GM19455 (cell line): ENCODE results near the gene FAM89A.
"Not testable (repeated sequence)": the region's sequence is repeated elsewhere in the genome, so short reads cannot be mapped to it uniquely, and the experiment has no call there.

Experiments used
- ATAC-seq: cut with Tn5 transposase; IDR thresholded peaks from one replicate; pipeline ENCODE4 v1.9.1; 2021; ENCODE audit not compliant: unreplicated experiment

FAM89A gene

GRCh38 chr1:231000201-231000600 is 39.9 kb downstream of the FAM89A start:
- no peak for ATAC-seq

DNA sequence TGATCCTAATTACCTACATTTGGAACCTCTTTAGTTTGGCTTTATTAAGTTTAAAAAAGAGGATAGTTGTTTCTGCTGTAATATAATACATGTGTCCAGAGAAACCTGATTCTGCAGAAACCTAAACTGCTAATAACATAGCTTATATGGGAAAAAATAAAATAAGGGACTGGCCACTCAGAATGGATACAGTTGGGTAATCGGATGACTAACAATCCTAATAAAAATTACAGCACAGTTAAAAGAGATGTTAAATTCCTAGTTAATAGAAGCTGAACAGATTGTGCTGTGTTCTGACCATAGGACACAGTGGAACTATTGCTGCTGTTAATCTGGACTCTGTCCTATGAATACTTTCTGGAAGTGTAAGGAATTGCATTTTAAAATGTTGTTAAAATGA is 45.2 kb downstream of the FAM89A start:
- no peak for ATAC-seq

DNA sequence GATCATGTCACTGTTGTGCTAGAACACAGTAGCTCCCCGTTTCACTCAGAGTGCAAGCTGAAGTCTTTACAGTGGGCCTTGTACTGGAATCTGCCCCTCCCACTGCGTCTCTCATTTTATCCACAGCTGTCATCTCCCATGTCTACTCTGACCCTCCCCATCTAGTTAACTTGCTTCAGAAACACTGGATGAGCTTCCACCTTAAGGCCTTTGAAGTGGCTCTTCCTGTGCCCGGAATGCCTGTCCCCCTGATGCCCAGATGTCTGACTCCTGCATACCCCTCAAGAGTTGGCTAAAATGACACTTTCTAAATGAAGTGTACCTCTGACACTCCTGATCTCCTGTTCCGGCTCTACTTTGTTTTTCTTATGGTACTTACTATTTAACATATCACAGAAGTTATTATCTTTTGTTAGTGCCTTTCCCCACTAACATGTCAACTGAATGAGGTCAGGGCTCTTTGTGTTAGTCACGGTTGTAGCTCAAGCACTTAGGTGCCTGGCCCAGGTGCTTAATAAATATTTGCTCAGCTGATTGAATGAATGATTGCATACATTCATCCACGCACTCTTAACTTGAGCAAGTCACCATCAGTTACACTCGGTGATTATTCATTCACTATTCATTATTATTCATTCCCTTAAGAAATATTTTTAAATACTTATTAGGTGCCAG is 47.8 kb downstream of the FAM89A start:
- no peak for ATAC-seq

DNA sequence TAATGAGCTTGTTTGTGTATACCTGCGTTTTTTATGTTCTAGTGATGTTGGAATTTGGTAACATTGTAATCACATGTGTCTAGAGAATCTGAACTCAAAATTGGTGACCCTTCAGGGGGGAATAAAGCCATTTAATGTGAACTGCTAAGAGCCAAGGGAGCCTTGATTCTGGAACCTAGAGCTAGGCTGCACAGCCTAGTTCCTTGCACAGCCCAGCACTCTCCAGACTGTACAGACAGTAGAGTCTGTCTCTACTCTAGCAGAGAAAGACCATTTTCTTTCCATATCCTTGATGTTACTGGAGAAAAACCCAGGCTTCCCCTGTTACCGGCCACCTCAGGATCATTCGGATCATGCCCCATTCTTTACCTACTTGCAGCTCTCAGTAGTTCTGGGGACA is 52.6 kb downstream of the FAM89A start:
- ATAC-seq: no peak

DNA sequence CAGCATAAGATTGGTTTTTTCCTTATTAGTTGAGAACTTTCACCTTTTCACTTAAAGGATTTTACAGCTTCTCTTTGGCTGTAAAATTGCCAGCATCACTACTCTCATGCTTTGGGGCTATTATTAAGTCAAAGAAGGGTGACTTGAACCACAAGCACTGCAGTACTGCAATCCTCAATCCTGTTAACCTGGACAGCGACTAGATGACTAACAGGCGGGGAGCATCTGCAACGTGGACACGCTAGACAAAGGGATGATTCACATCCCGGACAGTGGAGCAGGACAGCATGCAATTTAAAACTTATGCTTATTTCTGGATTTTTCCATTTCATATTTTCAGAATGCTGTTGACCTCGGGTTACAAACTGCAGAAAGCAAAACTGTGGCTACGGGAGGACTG is 53.1 kb downstream of the FAM89A start:
- no peak for ATAC-seq

DNA sequence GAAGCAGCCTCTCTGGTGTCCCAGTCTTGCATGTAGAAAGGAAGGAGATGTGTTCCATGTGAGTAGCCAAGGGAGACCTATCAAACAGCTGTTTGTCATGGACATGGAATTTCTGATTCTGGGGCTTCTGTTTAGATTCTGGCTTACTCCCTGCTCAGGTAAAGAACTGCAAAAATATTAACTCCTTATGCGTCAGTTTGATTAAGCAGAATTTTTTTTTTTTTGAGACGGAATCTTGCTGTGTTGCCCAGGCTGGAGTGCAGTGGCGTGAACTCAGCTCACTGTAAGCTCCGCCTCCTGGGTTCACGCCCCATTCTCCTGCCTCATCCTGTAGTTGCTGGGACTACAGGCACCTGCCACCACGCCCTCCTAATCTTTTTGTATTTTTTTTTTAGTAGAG is 54.3 kb downstream of the FAM89A start:
- no peak for ATAC-seq

DNA sequence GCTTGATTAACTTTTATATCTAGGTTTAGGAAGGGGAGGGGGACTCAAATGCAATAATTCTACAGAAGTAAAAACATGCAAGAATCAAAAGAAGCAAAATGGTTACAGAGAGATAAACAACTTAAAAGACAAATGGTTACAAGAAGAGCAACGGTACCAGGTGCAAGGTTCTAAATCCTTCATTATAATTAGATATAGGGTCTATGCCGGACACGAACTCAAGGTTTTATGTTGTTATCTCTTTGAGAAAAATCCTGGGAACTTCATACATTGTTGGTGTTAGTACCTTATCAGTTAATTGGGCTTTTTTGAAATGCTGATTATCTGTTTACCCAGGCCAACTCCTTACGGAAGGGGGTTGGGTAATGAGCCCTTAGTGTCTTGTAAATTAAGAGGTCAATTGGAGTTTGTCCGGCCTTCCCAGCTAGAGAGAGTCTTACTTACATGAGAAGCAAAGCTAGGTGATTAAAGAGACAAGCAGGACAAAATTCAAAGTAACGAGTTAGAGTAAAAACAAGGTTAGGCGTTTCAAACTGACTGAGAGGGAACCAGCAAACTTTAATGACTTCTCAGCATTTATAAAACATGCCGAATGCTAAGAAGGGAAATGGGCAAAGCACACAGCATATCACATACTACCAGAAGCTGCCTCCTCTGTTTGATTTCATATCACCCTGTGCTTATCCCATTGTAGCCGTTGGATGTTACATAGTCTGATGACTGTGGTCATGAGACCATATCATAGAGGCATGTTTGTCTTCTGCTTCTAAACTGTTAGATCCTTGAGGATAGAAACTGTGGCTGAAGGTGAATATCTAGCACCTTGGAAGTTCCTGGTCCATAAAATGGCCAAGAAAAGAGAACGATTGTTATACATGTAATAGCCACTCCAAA is 55.2 kb downstream of the FAM89A start:
- not testable (repeated sequence) for ATAC-seq

- ATAC-seq: no peak
Measured at GRCh38 chr1:230983811-230984210, 56.2 kb downstream of the FAM89A start.

DNA sequence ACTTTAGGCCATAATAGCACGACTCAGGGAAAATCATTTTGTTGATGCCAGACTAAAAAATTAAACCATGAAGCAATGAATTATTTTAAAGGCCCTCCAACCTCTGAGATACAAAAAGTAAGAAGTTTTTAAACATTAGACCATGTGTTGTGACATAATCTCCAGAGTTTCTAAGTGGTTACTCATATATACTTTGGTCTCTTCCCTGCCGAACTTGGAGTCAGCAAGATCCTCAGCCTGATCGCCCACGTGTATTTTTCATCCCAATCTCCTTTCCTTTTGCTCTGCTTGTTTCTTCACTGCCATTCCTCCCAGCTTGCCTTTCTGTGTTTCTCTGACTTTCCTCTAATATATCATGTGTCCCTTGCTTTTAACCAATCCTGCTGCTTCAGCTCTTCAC is 57.4 kb downstream of the FAM89A start:
- ATAC-seq: no peak

DNA sequence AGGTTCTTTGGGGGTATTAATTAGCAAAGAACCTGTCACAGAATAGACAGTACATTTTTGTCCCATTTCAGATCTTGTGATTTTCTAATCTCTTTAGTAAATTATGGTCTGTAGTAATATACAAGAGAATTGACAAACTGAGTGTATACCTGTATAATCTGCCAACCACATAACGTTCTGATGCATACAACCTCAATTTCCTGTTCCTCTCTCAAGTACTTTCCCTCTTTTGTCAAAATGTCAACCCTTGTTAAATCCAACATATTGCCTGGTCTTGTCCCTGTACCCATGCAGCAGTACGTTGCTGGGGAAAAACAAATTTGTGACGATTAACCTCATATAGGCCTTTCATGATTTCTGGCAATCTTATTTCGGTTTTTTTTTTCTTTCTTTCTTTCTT is 60.1 kb downstream of the FAM89A start:
- no peak for ATAC-seq

DNA sequence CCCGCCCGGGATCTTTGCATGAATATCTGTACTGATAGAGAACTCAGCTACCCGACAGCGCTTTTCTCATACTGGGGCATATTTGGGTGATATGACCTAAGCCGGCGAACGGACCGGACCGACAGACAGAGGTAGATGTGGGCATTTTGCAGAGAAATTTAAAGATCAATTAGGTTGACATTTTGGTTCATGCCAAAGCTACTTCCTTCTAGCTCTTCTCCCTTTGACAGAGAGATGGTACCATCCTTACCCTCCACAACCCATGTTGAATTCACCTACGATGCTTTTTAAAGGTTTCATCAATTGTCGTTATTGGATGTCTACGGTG is 60.7 kb downstream of the FAM89A start:
- ATAC-seq: no peak

DNA sequence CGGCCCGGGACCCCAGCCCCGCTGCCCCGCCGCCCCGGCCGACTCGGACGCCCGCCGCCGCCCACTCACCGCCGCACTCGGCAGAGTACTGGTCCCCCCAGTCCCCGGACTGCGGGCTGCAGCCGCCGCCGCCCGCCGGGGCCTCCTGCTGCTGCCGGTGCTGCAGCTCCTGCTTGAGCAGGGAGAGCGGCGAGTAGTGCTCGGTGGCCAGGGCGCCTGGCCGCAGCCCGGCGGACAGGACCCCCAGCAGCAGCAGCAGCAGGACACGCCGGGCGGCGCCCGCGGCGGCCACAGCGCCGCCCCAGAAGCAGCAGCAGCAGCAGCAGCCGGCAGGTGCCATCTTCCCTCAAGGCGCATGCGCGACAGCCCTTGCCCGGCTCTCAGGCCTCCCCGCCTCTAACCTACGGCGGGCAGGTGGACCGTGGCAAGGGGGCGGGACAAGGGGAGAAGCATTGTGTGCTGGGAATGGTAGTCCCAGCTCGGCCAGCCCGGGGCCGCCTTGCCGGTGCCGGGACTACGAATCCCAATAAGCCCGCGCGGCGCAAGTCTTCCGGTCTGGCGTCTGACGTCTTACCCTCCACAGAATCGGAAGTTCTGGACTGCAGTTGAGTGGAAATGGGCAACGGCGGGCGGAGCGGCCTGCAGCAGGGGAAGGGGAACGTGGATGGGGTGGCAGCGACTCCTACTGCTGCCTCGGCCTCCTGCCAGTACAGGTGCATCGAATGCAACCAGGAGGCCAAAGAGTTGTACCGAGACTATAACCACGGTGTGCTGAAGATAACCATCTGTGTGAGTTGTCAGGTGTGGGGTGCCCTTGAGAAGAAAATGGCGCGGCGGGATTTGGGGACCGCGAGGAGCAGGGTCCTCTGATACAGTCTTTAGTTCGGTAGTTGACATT is 61.3 kb downstream of the FAM89A start, which contains the start of the genes ARV1 and TTC13:
Gene ARV1 (plus strand): TSS at position 604 of the 898 bp plus-strand sequence. CDS start 12 bp downstream, at position 616.
Gene TTC13 (minus strand): TSS at position 371 of the 898 bp plus-strand sequence. CDS start 31 bp downstream, at position 340.
- peak; percentile 91 for ATAC-seq

GRCh38 chr1:230977761-230978490 is 62.1 kb downstream of the FAM89A start:
- ATAC-seq: peak; percentile 20

DNA sequence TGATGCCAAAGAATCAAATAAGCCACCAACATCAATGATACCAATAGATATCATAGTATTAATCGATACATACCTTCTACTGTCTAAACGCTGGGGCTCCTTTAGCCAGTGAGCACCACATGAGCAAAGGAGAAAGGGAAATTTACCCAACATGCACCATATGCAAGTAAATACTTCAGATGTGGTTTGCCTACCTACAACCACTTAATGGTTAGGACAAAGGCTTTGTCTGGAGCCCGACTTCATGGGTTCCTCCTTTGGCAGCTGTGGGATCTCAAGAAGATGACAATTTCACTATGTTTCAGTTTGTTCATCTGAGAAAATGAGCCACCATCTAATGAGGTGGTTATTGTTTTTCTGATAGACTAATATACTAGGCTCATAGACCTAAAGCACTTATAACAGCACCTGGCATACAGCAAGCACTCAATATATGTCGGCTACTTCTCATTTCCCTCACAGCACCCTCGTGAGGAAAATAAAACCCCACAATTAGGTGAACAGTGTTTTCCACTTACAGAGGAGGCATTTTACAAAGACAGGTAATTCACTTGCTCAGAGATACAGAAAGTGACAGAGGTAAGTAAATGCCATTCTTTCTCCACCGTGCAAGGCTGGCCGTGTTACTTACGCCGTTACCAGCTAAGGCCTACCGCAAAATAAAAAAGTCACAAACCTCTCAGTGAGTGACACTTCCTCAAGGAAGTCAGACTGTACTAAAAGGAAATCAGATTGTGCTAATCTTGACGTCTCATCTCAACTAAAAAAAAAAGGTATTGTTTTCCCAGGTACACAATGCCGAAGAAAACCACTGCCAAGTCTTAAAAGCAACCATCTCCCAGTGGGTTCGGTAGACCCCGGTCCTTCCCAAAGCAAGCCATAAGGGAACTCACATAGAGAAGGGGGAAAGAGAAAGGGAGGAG is 63.0 kb downstream of the FAM89A start:
- no peak for ATAC-seq

GRCh38 chr1:230976360-230976759 is 63.7 kb downstream of the FAM89A start:
- ATAC-seq: no peak

GRCh38 chr1:230975636-230976035 is 64.4 kb downstream of the FAM89A start:
- ATAC-seq: no peak

DNA sequence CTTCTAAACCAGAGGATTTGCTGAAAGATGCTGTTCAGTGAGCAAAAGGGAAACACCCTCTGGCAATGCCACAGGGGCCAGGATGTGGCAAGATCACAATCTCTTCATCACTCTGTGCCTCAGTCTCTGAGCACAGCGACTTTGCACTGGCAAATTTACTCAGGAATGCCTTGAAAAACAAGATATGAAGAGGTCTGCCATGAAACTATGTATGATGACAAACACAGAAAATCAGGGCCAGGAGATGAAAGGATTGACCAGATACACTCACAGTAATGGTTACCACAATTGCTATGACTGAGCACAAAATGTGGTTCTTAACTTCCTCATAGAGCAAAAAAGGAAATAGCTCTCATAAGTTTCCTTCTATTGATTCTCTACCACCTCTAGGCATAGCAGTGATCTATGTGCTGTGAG is 67.2 kb downstream of the FAM89A start:
- ATAC-seq: peak; percentile 68

DNA sequence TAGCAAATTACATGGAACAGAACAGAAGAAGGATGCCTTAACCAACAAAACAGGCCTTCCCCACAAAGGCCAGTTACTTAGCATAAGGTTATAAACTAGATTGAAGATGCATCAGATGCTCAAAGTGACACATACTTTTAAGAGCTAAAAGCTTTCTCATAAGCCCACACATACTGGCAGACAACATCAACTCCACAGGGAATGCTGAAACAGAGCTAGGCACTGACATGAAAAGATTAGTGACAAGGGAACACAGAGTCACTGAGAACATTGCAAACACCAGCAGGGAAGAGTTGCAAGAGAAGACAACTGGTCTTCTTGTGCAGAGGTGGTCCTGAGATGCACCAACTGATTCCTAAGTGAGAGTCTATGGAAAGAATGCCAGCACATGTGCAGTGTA is 68.3 kb downstream of the FAM89A start:
- ATAC-seq: no peak

DNA sequence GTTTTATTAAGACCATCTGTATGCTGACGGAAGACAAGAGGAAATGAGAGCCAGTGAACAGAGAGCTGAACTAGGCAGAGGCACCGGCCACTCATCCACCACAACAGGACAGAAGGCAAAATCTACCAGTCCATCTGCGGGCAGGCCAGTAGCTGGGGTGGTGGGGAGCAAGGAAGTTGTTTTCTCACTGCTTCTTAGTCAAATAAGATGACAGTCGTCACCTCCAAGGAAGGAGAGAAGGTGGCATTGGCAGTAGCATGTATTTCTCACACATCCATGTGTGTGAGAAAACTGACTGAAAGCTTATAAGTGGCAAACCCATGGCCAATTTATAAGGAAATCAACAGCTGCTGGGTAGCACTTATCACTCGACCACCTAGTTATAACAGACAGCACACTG is 69.6 kb downstream of the FAM89A start:
- ATAC-seq: no peak
